DOHH2 (cell line): ENCODE results near the gene COL3A1.

Source experiments
- CTCF ChIP-seq: fragments of 200-600 bp; sonication (generic); IDR thresholded peaks from one replicate; pipeline ENCODE4 v1.5.1; 2014; ENCODE audit warnings: antibody characterized with exemption, mild to moderate bottlenecking, low read depth, low read length; ENCODE audit not compliant: poor library complexity, severe bottlenecking
- EZH2phosphoT487 ChIP-seq: fragments of 200-600 bp; sonication (generic); IDR thresholded peaks from 2 replicates; pipeline ENCODE4 v1.6.1; 2017; ENCODE audit warnings: borderline replicate concordance, mild to moderate bottlenecking, antibody characterized with exemption, low read length, moderate library complexity, mixed read lengths

DNA sequence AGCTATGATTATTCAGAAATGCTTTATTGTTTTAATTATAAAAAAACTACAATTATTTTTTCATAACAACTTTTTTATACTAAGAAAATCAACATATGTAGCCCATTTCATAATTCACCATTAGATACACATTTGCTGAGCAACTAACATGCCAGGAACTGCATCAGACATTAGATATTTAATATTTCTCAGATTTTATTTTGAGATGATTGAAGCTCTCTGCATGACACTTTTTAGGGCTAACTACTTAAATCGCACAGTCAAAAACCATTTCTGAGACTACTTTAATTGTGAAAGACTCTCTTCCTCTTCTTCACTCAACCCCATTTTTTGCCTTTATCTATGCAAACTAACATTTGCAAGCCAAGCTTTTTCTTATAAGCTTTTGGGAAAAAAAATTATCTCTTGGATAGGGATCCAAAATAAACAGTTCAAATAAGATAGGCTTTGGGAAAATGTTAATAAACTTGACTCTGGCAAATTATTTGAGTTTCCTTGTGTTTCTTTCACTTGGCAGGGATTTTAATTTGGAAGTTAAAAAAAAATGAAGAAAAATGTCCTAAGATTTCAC lies 9.1 kb upstream of the COL3A1 start:
- TF ChIP-seq CTCF (no peak), EZH2phosphoT487 (no peak)
